PFSK-1 (cell line): ENCODE results near the gene IL1RL1.

Experiments used
- FOXP2 ChIP-seq: optimal IDR thresholded peaks from 2 replicates; pipeline ENCODE3; 2011; ENCODE audit warnings: borderline replicate concordance, control low read depth, inconsistent platforms; ENCODE audit not compliant: insufficient read depth; ENCODE audit errors: extremely low read length, extremely low read depth
- POLR2AphosphoS5 ChIP-seq: IDR thresholded peaks from 2 replicates; pipeline ENCODE4 v1.6.1; 2012; ENCODE audit warnings: low read depth, mild to moderate bottlenecking, control low read depth, low read length, moderate library complexity
- SIN3A ChIP-seq: IDR thresholded peaks from 2 replicates; pipeline ENCODE4 v1.6.1; 2012; ENCODE audit warnings: mild to moderate bottlenecking, low read length, moderate library complexity, borderline replicate concordance; ENCODE audit not compliant: insufficient read depth
- TAF1 ChIP-seq: IDR thresholded peaks from 2 replicates; pipeline ENCODE4 v1.6.1; 2012; ENCODE audit warnings: low read length, control low read depth, borderline replicate concordance; ENCODE audit not compliant: insufficient read depth
- TF ChIP-seq, protein P1 (sequence below), 2 experiments: IDR thresholded peaks; 2 replicates each; pipeline versions ENCODE4 v1.6.1 to v1.8.0; 2011 to 2012; ENCODE audit warnings: low read depth in 2 of 2, low read length in 2 of 2, control low read depth in 1 of 2, inconsistent platforms in 1 of 2, mild to moderate bottlenecking in 1 of 2, moderate library complexity in 1 of 2; ENCODE audit not compliant: insufficient read depth in 1 of 2

The IL1RL1 gene

DNA sequence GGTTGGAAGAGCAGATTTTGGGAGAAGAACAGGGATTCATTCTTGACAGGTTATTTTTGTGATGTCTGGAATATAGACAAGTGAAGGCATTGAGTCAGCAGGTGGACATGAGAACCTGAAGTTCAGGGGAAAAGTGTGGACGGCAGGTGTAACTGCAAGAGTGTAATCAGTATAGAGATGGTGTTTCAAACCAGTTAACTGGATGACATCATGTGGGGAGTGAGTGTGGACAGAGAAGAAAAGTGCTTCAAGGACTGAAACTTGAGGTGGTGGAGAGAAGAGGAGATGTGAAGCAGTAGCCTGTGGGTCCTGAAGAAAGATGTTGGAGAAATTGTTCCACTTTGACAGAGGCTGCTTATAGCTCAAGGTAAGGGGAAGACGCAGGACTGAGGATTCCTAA lies 7.1 kb downstream of the IL1RL1 start:
- TF ChIP-seq, protein P1, sequence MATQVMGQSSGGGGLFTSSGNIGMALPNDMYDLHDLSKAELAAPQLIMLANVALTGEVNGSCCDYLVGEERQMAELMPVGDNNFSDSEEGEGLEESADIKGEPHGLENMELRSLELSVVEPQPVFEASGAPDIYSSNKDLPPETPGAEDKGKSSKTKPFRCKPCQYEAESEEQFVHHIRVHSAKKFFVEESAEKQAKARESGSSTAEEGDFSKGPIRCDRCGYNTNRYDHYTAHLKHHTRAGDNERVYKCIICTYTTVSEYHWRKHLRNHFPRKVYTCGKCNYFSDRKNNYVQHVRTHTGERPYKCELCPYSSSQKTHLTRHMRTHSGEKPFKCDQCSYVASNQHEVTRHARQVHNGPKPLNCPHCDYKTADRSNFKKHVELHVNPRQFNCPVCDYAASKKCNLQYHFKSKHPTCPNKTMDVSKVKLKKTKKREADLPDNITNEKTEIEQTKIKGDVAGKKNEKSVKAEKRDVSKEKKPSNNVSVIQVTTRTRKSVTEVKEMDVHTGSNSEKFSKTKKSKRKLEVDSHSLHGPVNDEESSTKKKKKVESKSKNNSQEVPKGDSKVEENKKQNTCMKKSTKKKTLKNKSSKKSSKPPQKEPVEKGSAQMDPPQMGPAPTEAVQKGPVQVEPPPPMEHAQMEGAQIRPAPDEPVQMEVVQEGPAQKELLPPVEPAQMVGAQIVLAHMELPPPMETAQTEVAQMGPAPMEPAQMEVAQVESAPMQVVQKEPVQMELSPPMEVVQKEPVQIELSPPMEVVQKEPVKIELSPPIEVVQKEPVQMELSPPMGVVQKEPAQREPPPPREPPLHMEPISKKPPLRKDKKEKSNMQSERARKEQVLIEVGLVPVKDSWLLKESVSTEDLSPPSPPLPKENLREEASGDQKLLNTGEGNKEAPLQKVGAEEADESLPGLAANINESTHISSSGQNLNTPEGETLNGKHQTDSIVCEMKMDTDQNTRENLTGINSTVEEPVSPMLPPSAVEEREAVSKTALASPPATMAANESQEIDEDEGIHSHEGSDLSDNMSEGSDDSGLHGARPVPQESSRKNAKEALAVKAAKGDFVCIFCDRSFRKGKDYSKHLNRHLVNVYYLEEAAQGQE (IDR thresholded peaks at IDR 0.05; ENCODE audit: insufficient read depth in 1 of 2, low read depth in 2 of 2, low read length in 2 of 2), result no peak
- TF ChIP-seq SIN3A (no peak), TAF1 (no peak), POLR2AphosphoS5 (no peak), FOXP2 (no peak)

DNA sequence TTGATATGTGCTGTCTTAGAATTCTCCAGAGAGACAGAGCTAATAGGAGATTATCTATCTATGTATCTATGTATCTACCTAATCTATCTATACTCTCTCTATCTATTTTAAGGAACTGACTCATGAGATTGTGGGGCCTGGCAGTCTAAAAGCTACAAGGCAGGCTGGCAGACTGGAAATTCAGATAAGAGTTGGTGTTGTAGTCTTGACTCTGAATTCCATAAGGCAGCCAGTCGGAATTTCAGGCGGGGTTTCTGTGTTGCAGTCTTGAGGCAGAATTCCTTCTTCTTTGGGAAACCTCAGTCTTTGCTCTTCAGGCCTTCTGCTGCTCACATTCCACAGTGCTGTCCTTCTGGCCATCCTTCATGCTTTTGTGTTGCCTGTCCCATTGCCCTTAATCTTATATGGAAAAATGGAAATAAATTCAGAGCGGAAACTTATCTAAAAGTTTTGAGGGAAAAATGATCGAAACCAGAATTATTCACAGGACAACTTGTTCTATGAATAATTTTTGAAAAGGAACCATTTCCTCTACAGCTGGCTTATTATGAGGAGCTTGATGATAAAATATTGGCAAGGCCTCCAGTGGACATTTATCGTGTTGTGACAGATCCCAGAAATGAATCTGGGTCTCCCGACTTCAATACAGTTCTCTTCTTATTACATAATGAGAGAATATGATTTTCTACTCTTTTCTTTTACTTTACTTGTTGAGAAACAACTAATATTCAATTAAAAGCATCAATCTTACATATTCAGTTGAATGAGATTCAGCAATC lies 10.8 kb downstream of the IL1RL1 start:
- TF ChIP-seq TAF1 (no peak), POLR2AphosphoS5 (no peak), FOXP2 (no peak), SIN3A (no peak)
- TF ChIP-seq, protein P1 (IDR thresholded peaks at IDR 0.05; ENCODE audit: insufficient read depth in 1 of 2, low read depth in 2 of 2, low read length in 2 of 2), result no peak

GRCh38 chr2:102331311-102331980 lies 20.1 kb downstream of the IL1RL1 start:
- TF ChIP-seq POLR2AphosphoS5 (no peak), SIN3A (no peak), TAF1 (no peak), FOXP2 (no peak)
- TF ChIP-seq, protein P1 (IDR thresholded peaks at IDR 0.05; ENCODE audit: insufficient read depth in 1 of 2, low read depth in 2 of 2, low read length in 2 of 2), result no peak

DNA sequence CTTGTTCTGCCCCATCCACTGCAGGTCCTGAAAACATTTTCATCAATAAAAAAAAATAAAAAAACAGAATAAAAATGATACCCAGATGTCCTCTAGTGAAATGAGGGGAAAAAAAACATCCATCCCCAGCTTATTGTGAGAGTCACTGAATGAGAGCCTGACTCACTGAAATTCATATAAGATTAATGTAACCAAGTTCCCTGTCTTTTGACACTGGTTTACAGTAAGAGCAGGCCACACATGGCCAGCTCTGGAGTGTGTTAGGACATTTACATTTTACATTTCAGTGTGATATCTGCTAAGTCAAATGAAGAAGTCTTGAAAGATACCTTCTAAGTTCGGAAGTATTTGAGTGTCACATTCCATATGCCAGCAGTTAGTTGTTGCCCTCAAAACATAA lies 23.1 kb downstream of the IL1RL1 start:
- TF ChIP-seq, protein P1 (IDR thresholded peaks at IDR 0.05; ENCODE audit: insufficient read depth in 1 of 2, low read depth in 2 of 2, low read length in 2 of 2), result no peak
